Measurements from ENCODE around the gene SYCE3. TPM values are rescaled to one million over a fixed set of nuclear protein-coding genes. Genes with fewer than 3 reads are reported as not detected.

Gene SYCE3
- total RNA-seq, 1 donor: not detected

DNA sequence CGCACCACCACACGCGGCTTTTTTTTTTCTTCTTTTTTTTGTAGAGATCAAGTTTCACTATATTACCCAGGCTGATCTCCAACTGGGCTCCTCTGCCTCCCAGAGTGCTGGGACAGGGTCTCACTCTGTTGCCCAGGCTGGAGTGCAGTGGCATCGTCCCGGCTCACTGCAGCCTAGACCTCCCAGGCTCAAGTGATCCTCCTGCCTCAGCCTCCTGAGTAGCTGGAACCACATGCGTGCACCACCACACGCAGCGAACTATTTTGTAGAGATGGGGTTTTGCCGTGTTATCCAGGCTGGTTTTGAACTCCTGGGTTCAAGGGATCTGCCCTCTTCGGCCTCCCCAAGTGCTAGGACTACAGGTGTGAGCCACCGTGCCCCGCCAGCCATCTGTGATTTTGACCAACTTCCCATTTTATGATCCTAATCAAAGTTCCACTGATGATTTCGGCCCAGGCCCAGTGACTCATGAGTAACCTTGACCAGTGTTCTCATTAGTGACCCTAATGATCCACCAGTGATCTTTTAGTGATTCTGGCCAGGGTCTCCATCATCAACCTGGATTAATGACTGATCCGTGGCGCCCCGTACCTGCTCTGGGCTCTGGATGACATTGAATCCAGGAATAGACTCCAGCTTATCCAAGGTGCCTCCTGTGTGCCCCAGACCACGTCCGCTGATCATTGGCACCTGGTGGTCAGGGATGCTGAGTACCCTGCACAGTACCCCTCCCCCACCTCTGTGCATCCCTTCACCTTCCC lies 34.6 kb downstream of the SYCE3 start:
- H3K9me3 ChIP-seq (ENCODE audit: low read depth, low read length): no peaks in the 10 kb centered on the region
- H4K20me1 ChIP-seq (ENCODE audit: insufficient read depth, low read length): peaks cover 24% of the 10 kb centered on the region
- H3K27ac ChIP-seq (ENCODE audit: low read depth, low read length): no peak overlapping the region
- peaks cover 8% of the 10 kb centered on the region for H3K36me3 ChIP-seq (ENCODE audit: insufficient read depth, low read length)
- H3K79me2 ChIP-seq (ENCODE audit: insufficient read depth, low read length): peaks cover 19% of the 10 kb centered on the region
- H2AFZ ChIP-seq (ENCODE audit: low read length): no peak overlapping the region
- no peak overlapping the region for H3K4me2 ChIP-seq (ENCODE audit: insufficient read depth, low read length)
- H3K4me1 ChIP-seq (ENCODE audit: insufficient read depth, low read length): peaks cover 29% of the 10 kb centered on the region
- H3K4me3 ChIP-seq (ENCODE audit: insufficient read depth, low read length): no peak overlapping the region
- DNase-seq (ENCODE audit: insufficient read length, low spot score, missing footprints): peak; percentile 86
- no peaks in the 10 kb centered on the region for H3K27me3 ChIP-seq (ENCODE audit: insufficient read depth, low read length)
- TF ChIP-seq, protein P1, sequence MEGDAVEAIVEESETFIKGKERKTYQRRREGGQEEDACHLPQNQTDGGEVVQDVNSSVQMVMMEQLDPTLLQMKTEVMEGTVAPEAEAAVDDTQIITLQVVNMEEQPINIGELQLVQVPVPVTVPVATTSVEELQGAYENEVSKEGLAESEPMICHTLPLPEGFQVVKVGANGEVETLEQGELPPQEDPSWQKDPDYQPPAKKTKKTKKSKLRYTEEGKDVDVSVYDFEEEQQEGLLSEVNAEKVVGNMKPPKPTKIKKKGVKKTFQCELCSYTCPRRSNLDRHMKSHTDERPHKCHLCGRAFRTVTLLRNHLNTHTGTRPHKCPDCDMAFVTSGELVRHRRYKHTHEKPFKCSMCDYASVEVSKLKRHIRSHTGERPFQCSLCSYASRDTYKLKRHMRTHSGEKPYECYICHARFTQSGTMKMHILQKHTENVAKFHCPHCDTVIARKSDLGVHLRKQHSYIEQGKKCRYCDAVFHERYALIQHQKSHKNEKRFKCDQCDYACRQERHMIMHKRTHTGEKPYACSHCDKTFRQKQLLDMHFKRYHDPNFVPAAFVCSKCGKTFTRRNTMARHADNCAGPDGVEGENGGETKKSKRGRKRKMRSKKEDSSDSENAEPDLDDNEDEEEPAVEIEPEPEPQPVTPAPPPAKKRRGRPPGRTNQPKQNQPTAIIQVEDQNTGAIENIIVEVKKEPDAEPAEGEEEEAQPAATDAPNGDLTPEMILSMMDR (IDR thresholded peaks at IDR 0.05; ENCODE audit: extremely low read depth, low read depth, low read length): no peak

DNA sequence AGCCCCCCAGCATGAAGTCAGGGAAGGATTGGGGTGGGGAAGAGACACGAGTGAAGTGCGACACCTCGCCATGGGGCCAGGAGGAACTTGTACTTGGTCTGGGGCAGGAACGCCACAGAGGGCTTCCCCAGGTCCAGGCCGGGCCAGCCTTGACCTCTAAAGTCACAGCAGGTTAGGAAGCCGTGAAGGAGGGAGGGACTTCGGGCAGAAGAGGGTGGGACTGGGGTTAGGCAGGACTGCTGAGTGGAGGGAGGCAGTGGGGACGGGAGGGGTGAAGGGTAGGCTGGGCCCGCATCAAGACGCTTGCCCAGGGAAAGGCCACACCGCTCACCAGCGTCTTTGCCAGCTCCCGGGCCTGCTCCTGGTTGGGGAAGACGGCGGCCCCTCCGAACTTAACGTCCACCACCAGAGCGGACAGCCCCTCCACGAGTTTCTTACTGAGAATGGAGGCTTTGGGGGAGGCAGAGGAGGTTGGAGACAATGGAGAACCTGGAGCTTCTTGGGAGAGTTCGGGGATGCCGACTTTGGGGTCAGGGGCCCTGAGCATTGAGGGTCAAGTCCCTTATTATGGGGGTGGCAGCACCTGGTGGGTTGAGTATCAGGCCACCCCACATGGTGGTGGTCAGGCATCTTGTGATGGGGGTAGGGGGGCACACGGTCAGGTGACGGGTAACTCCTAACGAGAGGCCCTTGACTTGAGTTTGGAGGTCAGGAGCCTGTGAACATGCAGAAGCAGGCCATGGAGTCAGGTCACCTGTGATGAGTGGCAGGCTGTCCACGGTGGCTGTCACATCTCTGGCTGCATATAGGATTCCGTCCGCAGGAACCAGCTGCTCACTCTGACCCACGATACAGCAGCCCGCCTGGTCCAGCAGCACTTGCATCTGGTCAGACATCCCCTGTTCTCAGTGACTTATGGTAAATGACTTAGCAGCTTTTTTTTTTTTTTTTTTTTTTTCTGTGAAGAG lies 35.6 kb downstream of the SYCE3 start:
- peak; percentile 91 for DNase-seq (ENCODE audit: insufficient read length, low spot score, missing footprints)
- H3K9me3 ChIP-seq (ENCODE audit: low read depth, low read length): no peaks in the 10 kb centered on the region
- H3K27ac ChIP-seq (ENCODE audit: low read depth, low read length): no peak overlapping the region
- H4K20me1 ChIP-seq (ENCODE audit: insufficient read depth, low read length): peaks cover 29% of the 10 kb centered on the region
- H3K79me2 ChIP-seq (ENCODE audit: insufficient read depth, low read length): peaks cover 28% of the 10 kb centered on the region
- TF ChIP-seq, protein P1 (IDR thresholded peaks at IDR 0.05; ENCODE audit: extremely low read depth, low read depth, low read length): no peak
- peak overlapping the region; percentile 96 for H3K4me2 ChIP-seq (ENCODE audit: insufficient read depth, low read length)
- H3K4me3 ChIP-seq (ENCODE audit: insufficient read depth, low read length): peak overlapping the region; percentile 86
- peaks cover 29% of the 10 kb centered on the region for H3K4me1 ChIP-seq (ENCODE audit: insufficient read depth, low read length)
- peaks cover 15% of the 10 kb centered on the region for H3K36me3 ChIP-seq (ENCODE audit: insufficient read depth, low read length)
- H2AFZ ChIP-seq (ENCODE audit: low read length): peak overlapping the region; percentile 50
- H3K27me3 ChIP-seq (ENCODE audit: insufficient read depth, low read length): no peaks in the 10 kb centered on the region

DNA sequence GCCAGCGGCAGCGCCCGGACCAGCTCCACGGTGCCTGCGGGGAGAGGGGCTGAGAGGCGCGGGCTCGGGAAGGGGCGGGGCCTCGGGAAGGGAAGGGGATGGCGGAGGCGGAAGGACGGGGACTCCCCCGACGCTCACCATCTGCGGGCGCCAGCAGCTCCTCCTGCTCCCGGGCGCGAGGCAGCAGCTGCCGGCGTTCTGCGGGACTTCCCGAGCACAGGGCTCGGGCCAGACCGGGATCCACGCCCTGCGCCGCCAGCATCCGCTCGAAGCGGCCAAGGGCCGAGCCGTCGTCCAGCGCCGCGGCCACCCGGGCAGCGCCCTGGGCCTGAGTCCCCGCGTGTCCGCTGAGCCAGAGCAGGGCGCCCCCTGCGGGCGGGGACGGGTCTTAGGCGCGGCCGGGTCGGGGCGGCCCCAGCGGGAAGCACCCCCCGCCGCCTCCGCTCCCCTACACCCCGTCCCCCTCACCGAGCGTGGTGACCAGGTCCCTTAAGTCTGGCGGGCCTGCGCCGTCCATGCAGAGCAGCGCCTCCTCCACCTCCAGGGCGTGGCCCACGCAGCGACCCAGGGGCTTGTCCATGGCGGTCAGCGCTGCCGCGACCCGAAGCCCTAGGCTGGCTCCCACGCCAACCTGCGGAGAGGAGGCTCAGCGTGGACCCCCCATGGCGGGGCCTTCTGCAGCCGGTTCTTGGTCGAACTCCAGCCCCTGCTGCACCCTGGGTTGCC lies 36.4 kb downstream of the SYCE3 start:
- H3K27ac ChIP-seq (ENCODE audit: low read depth, low read length): peak overlapping the region; percentile 56
- DNase-seq (ENCODE audit: insufficient read length, low spot score, missing footprints): peak; percentile 98

More for the DNA sequence above, 36.4 kb downstream of the SYCE3 start:
- TF ChIP-seq, protein P1 (IDR thresholded peaks at IDR 0.05; ENCODE audit: extremely low read depth, low read depth, low read length): peak; percentile 43
- Histone ChIP-seq H3K36me3 (ENCODE audit: insufficient read depth, low read length) (peaks cover 15% of the 10 kb centered on the region), H3K9me3 (ENCODE audit: low read depth, low read length) (no peaks in the 10 kb centered on the region), H2AFZ (ENCODE audit: low read length) (peak overlapping the region; percentile 50), H4K20me1 (ENCODE audit: insufficient read depth, low read length) (peaks cover 29% of the 10 kb centered on the region), H3K79me2 (ENCODE audit: insufficient read depth, low read length) (peaks cover 30% of the 10 kb centered on the region), H3K4me1 (ENCODE audit: insufficient read depth, low read length) (peaks cover 23% of the 10 kb centered on the region), H3K27me3 (ENCODE audit: insufficient read depth, low read length) (no peaks in the 10 kb centered on the region), H3K4me3 (ENCODE audit: insufficient read depth, low read length) (peak overlapping the region; percentile 86), H3K4me2 (ENCODE audit: insufficient read depth, low read length) (peak overlapping the region; percentile 96)
